ENCODE results near the gene LIN7B. TPM values are rescaled to one million over a fixed set of nuclear protein-coding genes. Genes with fewer than 3 reads are reported as not detected.
A peak's percentile ranks its signal among the peaks of the same experiment; 100 is the strongest.

The LIN7B gene
- total and polyA plus RNA-seq, 2 of the 8 experiments (the other 6 are each of a cell fraction or from before 2014, with no cell fraction given): 4.1 to 4.2 TPM

GRCh38 chr19:49097453-49098288, 16.5 kb upstream of the LIN7B start (continued):
- TF ChIP-seq, protein P1, sequence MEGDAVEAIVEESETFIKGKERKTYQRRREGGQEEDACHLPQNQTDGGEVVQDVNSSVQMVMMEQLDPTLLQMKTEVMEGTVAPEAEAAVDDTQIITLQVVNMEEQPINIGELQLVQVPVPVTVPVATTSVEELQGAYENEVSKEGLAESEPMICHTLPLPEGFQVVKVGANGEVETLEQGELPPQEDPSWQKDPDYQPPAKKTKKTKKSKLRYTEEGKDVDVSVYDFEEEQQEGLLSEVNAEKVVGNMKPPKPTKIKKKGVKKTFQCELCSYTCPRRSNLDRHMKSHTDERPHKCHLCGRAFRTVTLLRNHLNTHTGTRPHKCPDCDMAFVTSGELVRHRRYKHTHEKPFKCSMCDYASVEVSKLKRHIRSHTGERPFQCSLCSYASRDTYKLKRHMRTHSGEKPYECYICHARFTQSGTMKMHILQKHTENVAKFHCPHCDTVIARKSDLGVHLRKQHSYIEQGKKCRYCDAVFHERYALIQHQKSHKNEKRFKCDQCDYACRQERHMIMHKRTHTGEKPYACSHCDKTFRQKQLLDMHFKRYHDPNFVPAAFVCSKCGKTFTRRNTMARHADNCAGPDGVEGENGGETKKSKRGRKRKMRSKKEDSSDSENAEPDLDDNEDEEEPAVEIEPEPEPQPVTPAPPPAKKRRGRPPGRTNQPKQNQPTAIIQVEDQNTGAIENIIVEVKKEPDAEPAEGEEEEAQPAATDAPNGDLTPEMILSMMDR (IDR thresholded peaks at IDR 0.05; ENCODE audit: control extremely low read depth in 1 of 3, insufficient read depth in 1 of 3, low read depth in 1 of 3, low read length in 3 of 3): peak; percentile 95 to 99 (median 98)
- TF ChIP-seq, protein P2, sequence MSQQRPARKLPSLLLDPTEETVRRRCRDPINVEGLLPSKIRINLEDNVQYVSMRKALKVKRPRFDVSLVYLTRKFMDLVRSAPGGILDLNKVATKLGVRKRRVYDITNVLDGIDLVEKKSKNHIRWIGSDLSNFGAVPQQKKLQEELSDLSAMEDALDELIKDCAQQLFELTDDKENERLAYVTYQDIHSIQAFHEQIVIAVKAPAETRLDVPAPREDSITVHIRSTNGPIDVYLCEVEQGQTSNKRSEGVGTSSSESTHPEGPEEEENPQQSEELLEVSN (IDR thresholded peaks at IDR 0.05): no peak
- TF ChIP-seq MAFK (IDR thresholded peaks at IDR 0.05; ENCODE audit: low read depth, low read length) (no peak), SP1 (IDR thresholded peaks at IDR 0.05; ENCODE audit: low read depth, low read length) (no peak), YY1 (IDR thresholded peaks at IDR 0.05; ENCODE audit: low read depth, low read length) (no peak), CTBP2 (IDR thresholded peaks at IDR 0.05; ENCODE audit: borderline replicate concordance, insufficient read depth, insufficient read length, low read length) (no peak), HDAC2 (IDR thresholded peaks at IDR 0.05; ENCODE audit: borderline replicate concordance in 1 of 2, low read depth in 2 of 2, low read length in 2 of 2) (no peak), KDM1A (IDR thresholded peaks at IDR 0.05; ENCODE audit: borderline replicate concordance, low read length) (no peak), JUN (IDR thresholded peaks at IDR 0.05; ENCODE audit: low read depth, low read length) (no peak), ZNF274 (IDR thresholded peaks at IDR 0.05; ENCODE audit: borderline replicate concordance, extremely low read depth, low read length) (no peak)
